CD14-positive monocyte (primary cell): ENCODE measurements around the gene ENTREP3. TPM values are rescaled to one million over a fixed set of nuclear protein-coding genes. Genes with fewer than 3 reads are reported as not detected.

Experiments
- DNase-seq, 3 donors: peaks; one replicate each; pipeline ENCODE4 v3.0.0-alpha.2; 2011 to 2022
- H2AFZ ChIP-seq: 2 replicates; pipeline ENCODE4 v1.6.0; 2012; ENCODE audit warnings: mild to moderate bottlenecking, low read depth, low read length, inconsistent platforms; ENCODE audit not compliant: insufficient read depth, poor library complexity, severe bottlenecking
- H3K27ac ChIP-seq, 2 donors: 1 replicate in 1 of 2; 2 replicates in 1 of 2; pipeline ENCODE4 v1.5.1; 2012 to 2013; ENCODE audit warnings: low read length in 2 of 2, control low read depth in 1 of 2, inconsistent platforms in 1 of 2, low read depth in 1 of 2, mild to moderate bottlenecking in 1 of 2
- H3K27me3 ChIP-seq, 2 donors: one replicate each; pipeline versions ENCODE4 v1.6.0 to v1.6.1; 2011 to 2013; ENCODE audit warnings: low read length in 2 of 2; ENCODE audit not compliant: control insufficient read depth in 2 of 2, insufficient read depth in 2 of 2
- H3K36me3 ChIP-seq, 2 donors: replicated peaks in 1 of 2; 1 replicate in 1 of 2; 2 replicates in 1 of 2; pipeline versions ENCODE4 v1.5.1 to v1.6.1; 2012 to 2013; ENCODE audit warnings: low read length in 2 of 2, control low read depth in 1 of 2, inconsistent platforms in 1 of 2, mild to moderate bottlenecking in 1 of 2; ENCODE audit not compliant: insufficient read depth in 2 of 2, control insufficient read depth in 1 of 2
- H3K4me1 ChIP-seq, 2 donors: 1 replicate in 1 of 2; 2 replicates in 1 of 2; pipeline versions ENCODE4 v1.5.1 to v1.6.1; 2012 to 2013; ENCODE audit warnings: low read length in 2 of 2, control low read depth in 1 of 2, inconsistent platforms in 1 of 2, mild to moderate bottlenecking in 1 of 2, moderate library complexity in 1 of 2; ENCODE audit not compliant: insufficient read depth in 2 of 2, control insufficient read depth in 1 of 2
- H3K4me2 ChIP-seq: replicated peaks from 2 replicates; pipeline ENCODE3; 2012; ENCODE audit warnings: low read length, moderate library complexity, mild to moderate bottlenecking; ENCODE audit not compliant: poor library complexity, severe bottlenecking; ENCODE audit errors: extremely low read depth
- H3K4me3 ChIP-seq, 3 experiments: fragments of 200-600 bp in 1 of 3; sonication (generic) in 1 of 3; replicated peaks in 1 of 3; 1 replicate in 2 of 3; 2 replicates in 1 of 3; pipeline ENCODE4 v1.5.1; 2011 to 2013; ENCODE audit warnings: low read length in 3 of 3, mild to moderate bottlenecking in 3 of 3, control low read depth in 2 of 3, low read depth in 2 of 3, inconsistent platforms in 1 of 3, moderate library complexity in 1 of 3
- H3K79me2 ChIP-seq: 2 replicates; pipeline ENCODE4 v1.6.0; 2012; ENCODE audit warnings: mild to moderate bottlenecking, control low read depth, inconsistent platforms, low read length, moderate library complexity; ENCODE audit not compliant: insufficient read depth
- H3K9ac ChIP-seq: 2 replicates; pipeline ENCODE4 v1.6.0; 2017; ENCODE audit warnings: low read length, mild to moderate bottlenecking; ENCODE audit not compliant: insufficient read depth, poor library complexity, severe bottlenecking
- H3K9me3 ChIP-seq, 2 donors: replicated peaks in 1 of 2; 1 replicate in 1 of 2; 2 replicates in 1 of 2; pipeline versions ENCODE4 v1.5.1 to v1.6.1; 2012 to 2013; ENCODE audit warnings: low read length in 2 of 2, control low read depth in 1 of 2; ENCODE audit not compliant: control insufficient read depth in 1 of 2, insufficient read depth in 1 of 2
- H4K20me1 ChIP-seq: 2 replicates; pipeline ENCODE4 v1.6.0; 2012; ENCODE audit warnings: mild to moderate bottlenecking, low read length, control low read depth, moderate library complexity; ENCODE audit not compliant: insufficient read depth
- H3K27ac Mint-ChIP-seq, 7 donors: one replicate each; pipeline ENCODE4 v1.8.0; 2020; ENCODE audit warnings: mild to moderate bottlenecking in 7 of 7, mixed read lengths in 7 of 7, moderate library complexity in 6 of 7, inconsistent platforms in 2 of 7
- H3K27me3 Mint-ChIP-seq, 3 donors: one replicate each; pipeline ENCODE4 v1.8.0; 2021 to 2022; ENCODE audit warnings: low read depth in 3 of 3, mild to moderate bottlenecking in 3 of 3, mixed read lengths in 3 of 3, moderate library complexity in 3 of 3, inconsistent platforms in 1 of 3
- H3K36me3 Mint-ChIP-seq, 2 donors: one replicate each; pipeline ENCODE4 v1.8.0; 2020; ENCODE audit warnings: mixed read lengths in 2 of 2, inconsistent platforms in 1 of 2, mild to moderate bottlenecking in 1 of 2
- H3K4me1 Mint-ChIP-seq: one replicate; pipeline ENCODE4 v1.8.0; 2020; ENCODE audit warnings: mild to moderate bottlenecking, mixed read lengths
- H3K4me3 Mint-ChIP-seq, 2 donors: one replicate each; pipeline ENCODE4 v1.8.0; 2020; ENCODE audit warnings: mild to moderate bottlenecking in 2 of 2, mixed read lengths in 2 of 2, moderate library complexity in 1 of 2
- H3K9me3 Mint-ChIP-seq, 7 donors: one replicate each; pipeline ENCODE4 v1.8.0; 2020 to 2022; ENCODE audit warnings: mixed read lengths in 7 of 7, mild to moderate bottlenecking in 6 of 7, moderate library complexity in 6 of 7, inconsistent platforms in 2 of 7
- WGBS: methylation state at CpG from one replicate; pipeline ENCODE4 v1.1.5; 2013; ENCODE audit warnings: missing lambda C conversion rate; ENCODE audit not compliant: insufficient coverage; 5-methylcytosine and 5-hydroxymethylcytosine counted together
- intact Hi-C, 2 donors: fragments of 100-400 bp; cut with micrococcal nuclease; formaldehyde crosslinking; loops; one replicate each; pipeline versions ENCODE4 v1.15.0 to v1.15.1; 2023
- polyA plus RNA-seq, 3 donors: library from polyadenylated mRNA; depleted of rRNA in 1 of 3; unstranded in 2 of 3; stranded (reverse) in 1 of 3; fragments of 300-500 nt in 2 of 3; fragments of >200 nt in 1 of 3; fragmentation: Illumina TruSeq in 2 of 3; gene quantifications; 1 replicate in 2 of 3; 2 replicates in 1 of 3; pipeline ENCODE4 v1.2.3, GENCODE V29; 2012 to 2021
- TF ChIP-seq, protein P1 (sequence below): fragments of 200-600 bp; IDR thresholded peaks from one replicate; pipeline ENCODE4 v1.8.0; 2022; ENCODE audit warnings: antibody characterized with exemption, mild to moderate bottlenecking

Gene ENTREP3
- polyA plus RNA-seq, 3 donors = 0.87 to 7.5 (median 1.9) TPM

DNA sequence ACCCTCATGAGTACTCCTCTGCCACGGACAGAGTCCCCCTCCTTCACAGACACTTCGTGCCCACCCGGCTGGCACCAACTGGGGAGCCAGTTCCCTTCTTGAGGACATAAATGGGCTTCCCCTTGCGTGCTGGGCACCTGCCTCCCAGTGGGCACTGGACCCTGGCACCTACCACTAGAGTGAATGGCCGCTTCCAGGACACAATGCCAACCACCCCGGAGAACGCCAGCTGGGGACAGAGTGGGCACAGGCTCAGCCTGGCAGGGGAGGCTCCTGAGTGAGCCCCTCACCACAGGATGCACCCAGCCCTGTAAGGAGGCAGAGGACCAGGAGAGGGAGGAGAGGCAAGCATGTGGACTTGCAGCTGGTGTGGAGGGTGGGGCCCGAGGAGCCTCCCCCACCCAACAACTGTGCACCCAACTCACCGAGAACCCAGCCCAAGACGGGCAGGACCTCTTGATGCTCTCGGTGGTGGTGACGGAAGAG is 1.0 kb downstream of the ENTREP3 start:
- TF ChIP-seq, protein P1, sequence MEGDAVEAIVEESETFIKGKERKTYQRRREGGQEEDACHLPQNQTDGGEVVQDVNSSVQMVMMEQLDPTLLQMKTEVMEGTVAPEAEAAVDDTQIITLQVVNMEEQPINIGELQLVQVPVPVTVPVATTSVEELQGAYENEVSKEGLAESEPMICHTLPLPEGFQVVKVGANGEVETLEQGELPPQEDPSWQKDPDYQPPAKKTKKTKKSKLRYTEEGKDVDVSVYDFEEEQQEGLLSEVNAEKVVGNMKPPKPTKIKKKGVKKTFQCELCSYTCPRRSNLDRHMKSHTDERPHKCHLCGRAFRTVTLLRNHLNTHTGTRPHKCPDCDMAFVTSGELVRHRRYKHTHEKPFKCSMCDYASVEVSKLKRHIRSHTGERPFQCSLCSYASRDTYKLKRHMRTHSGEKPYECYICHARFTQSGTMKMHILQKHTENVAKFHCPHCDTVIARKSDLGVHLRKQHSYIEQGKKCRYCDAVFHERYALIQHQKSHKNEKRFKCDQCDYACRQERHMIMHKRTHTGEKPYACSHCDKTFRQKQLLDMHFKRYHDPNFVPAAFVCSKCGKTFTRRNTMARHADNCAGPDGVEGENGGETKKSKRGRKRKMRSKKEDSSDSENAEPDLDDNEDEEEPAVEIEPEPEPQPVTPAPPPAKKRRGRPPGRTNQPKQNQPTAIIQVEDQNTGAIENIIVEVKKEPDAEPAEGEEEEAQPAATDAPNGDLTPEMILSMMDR = no peak
- H4K20me1 ChIP-seq = no peaks in the 10 kb centered on the region
- no peak for DNase-seq
- Mint-ChIP-seq H3K27me3 (peaks cover 0 to 5% (median 1%) of the 10 kb centered on the region in 3 donors), H3K4me1 (peaks cover 34% of the 10 kb centered on the region), H3K4me3 (peak overlapping the region; percentile 87 to 93), H3K36me3 (peaks cover 22 to 28% of the 10 kb centered on the region in 2 donors), H3K9me3 (no peaks in the 10 kb centered on the region), H3K27ac (peak overlapping the region in 3 of 7 donors; percentile 36 to 48 (median 42))
- peak overlapping the region; percentile 97 for H3K4me2 ChIP-seq
- peaks cover 3% of the 10 kb centered on the region for H3K79me2 ChIP-seq
- peaks cover 32 to 39% of the 10 kb centered on the region in 2 donors for H3K4me1 ChIP-seq
- peak overlapping the region; percentile 61 for H3K9ac ChIP-seq
- intact Hi-C loops = loop anchor here (5.0 kb wide), 2 partner anchors 68 to 338 kb away; partner anchors contain the start of gene RUSC1 (in 1 of the 2)
- H3K36me3 ChIP-seq = peaks cover 8 to 22% of the 10 kb centered on the region in 2 donors
- peak overlapping the region; percentile 92 for H2AFZ ChIP-seq
- WGBS = 55% methylated on average over 8 of the region's 12 CpGs
- H3K27ac ChIP-seq = no peak overlapping the region
- H3K27me3 ChIP-seq = no peaks in the 10 kb centered on the region
- H3K9me3 ChIP-seq = no peaks in the 10 kb centered on the region
- H3K4me3 ChIP-seq = peak overlapping the region in 2 of 3 experiments; percentile 78 to 88

DNA sequence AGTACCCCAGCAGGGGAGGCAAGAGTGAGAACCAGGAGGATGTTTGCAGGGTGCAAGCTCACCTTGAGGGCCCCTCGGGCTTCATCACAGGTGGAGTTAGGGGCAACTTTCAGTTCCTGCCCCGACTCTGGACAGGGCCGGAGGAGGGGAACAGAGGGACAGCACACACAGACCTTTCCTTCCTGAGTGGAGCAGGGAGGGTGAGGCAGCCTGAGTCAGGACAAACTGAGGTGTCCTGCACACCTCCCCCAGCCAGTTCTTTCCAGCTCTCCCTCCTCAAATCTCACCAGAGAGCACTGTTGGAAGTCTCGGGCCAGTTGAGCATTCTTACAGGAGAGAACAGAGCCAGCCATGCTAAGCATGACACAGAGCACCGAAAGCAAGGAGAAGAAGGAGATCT is 1.5 kb downstream of the ENTREP3 start:
- TF ChIP-seq, protein P1 = no peak
- peaks cover 32 to 39% of the 10 kb centered on the region in 2 donors for H3K4me1 ChIP-seq
- WGBS = 80% methylated on average over 3 of the region's 5 CpGs

More for the DNA sequence above, 1.5 kb downstream of the ENTREP3 start:
- Mint-ChIP-seq H3K27me3 (peaks cover 0 to 5% (median 1%) of the 10 kb centered on the region in 3 donors), H3K9me3 (no peaks in the 10 kb centered on the region), H3K4me1 (peaks cover 34% of the 10 kb centered on the region), H3K27ac (peak overlapping the region in 1 of 7 donors; percentile 35), H3K36me3 (peaks cover 21 to 23% of the 10 kb centered on the region in 2 donors), H3K4me3 (no peak overlapping the region)
- Histone ChIP-seq H3K4me2 (no peak overlapping the region), H3K36me3 (peaks cover 8 to 18% of the 10 kb centered on the region in 2 donors), H3K79me2 (peaks cover 3% of the 10 kb centered on the region), H2AFZ (no peak overlapping the region), H3K9me3 (no peaks in the 10 kb centered on the region), H3K27ac (no peak overlapping the region), H3K9ac (no peak overlapping the region), H4K20me1 (no peaks in the 10 kb centered on the region), H3K27me3 (no peaks in the 10 kb centered on the region), H3K4me3 (peak overlapping the region in 1 of 3 experiments; percentile 88)
- no peak for DNase-seq
- intact Hi-C loops = loop anchor here (5.0 kb wide), 2 partner anchors 69 to 339 kb away; partner anchors contain the start of gene RUSC1 (in 1 of the 2)
